Transverse colon (tissue), 4 donors: Measurements from ENCODE around the gene BSDC1. TPM values are rescaled to one million over a fixed set of nuclear protein-coding genes. Genes with fewer than 3 reads are reported as not detected.

Experiments
- DNase-seq: peaks from one replicate; pipeline ENCODE4 v3.0.0-alpha.2; 2019
- H3K27ac ChIP-seq, 4 donors: fragments of 200-600 bp; sonication (generic); 2 replicates each; pipeline ENCODE4 v1.5.1; 2016 to 2018; ENCODE audit warnings: inconsistent platforms in 4 of 4
- H3K27me3 ChIP-seq: fragments of 200-600 bp; sonication (generic); 2 replicates; pipeline ENCODE4 v1.5.1; 2017; ENCODE audit warnings: inconsistent platforms
- H3K36me3 ChIP-seq, 4 donors: fragments of 200-600 bp; sonication (generic); 2 replicates each; pipeline ENCODE4 v1.5.1; 2017 to 2019; ENCODE audit warnings: inconsistent platforms in 4 of 4
- H3K4me1 ChIP-seq, 4 donors: fragments of 200-600 bp; sonication (generic); 2 replicates each; pipeline ENCODE4 v1.5.1; 2017 to 2020; ENCODE audit warnings: inconsistent platforms in 4 of 4
- H3K4me3 ChIP-seq, 4 donors: fragments of 200-600 bp; sonication (generic); 1 replicate in 1 of 4; 2 replicates in 3 of 4; pipeline versions ENCODE4 v1.5.1 to v1.6.1; 2017 to 2019; ENCODE audit warnings: inconsistent platforms in 4 of 4
- H3K9me3 ChIP-seq, 2 donors: fragments of 200-600 bp; sonication (generic); 2 replicates each; pipeline ENCODE4 v1.5.1; 2017 to 2019; ENCODE audit warnings: inconsistent platforms in 2 of 2
- EP300 ChIP-seq: sonication (generic); formaldehyde crosslinking; IDR thresholded peaks from one replicate; pipeline ENCODE4 v1.6.1; 2017; ENCODE audit warnings: antibody characterized with exemption, low read depth
- POLR2A ChIP-seq: fragments of 450-650 bp; IDR thresholded peaks from one replicate; pipeline ENCODE4 v1.6.1; 2016; ENCODE audit warnings: antibody characterized with exemption, mild to moderate bottlenecking, moderate library complexity
- POLR2AphosphoS5 ChIP-seq, 3 donors: sonication (generic); formaldehyde crosslinking; IDR thresholded peaks; one replicate each; pipeline ENCODE4 v1.6.1; 2016; ENCODE audit warnings: antibody characterized with exemption in 3 of 3
- WGBS, 2 donors: methylation state at CpG; one replicate each; pipeline ENCODE4 v1.1.5; 2018; ENCODE audit warnings: low coverage in 1 of 2; 5-methylcytosine and 5-hydroxymethylcytosine counted together
- in situ Hi-C, 4 donors: fragments of 200-750 bp; cut with MboI; loops; one replicate each; pipeline versions ENCODE4 v1.15.0 to v1.15.1; 2017; ENCODE audit warnings: low sequenced_read_pairs in 3 of 4, low pct_ligation_motif_present in 1 of 4, low pct_unique_long_range_greater_than_20kb in 1 of 4
- intact Hi-C: fragments of 100-400 bp; cut with DNase I; formaldehyde crosslinking; loops from one replicate; pipeline ENCODE4 v1.15.1; 2023; ENCODE audit warnings: low total_unique reads
- total RNA-seq, 4 donors: library from RNA; depleted of rRNA; stranded (reverse); fragments of >200 nt; gene quantifications; one replicate each; pipeline ENCODE4 v1.1.0, GENCODE V29; 2016
- TF ChIP-seq, protein P1 (sequence below), 5 experiments: fragments of 200-600 bp in 3 of 5; fragments of 450-650 bp in 2 of 5; sonication (generic) in 3 of 5; IDR thresholded peaks; 1 replicate in 2 of 5; 2 replicates in 3 of 5; pipeline ENCODE4 v1.5.1; 2016 to 2017; ENCODE audit warnings: antibody characterized with exemption in 5 of 5, inconsistent platforms in 3 of 5, mild to moderate bottlenecking in 2 of 5, moderate library complexity in 1 of 5

The BSDC1 gene
- total RNA-seq, 4 donors from 2014 or later: 94.8 to 140 (median 117) TPM

DNA sequence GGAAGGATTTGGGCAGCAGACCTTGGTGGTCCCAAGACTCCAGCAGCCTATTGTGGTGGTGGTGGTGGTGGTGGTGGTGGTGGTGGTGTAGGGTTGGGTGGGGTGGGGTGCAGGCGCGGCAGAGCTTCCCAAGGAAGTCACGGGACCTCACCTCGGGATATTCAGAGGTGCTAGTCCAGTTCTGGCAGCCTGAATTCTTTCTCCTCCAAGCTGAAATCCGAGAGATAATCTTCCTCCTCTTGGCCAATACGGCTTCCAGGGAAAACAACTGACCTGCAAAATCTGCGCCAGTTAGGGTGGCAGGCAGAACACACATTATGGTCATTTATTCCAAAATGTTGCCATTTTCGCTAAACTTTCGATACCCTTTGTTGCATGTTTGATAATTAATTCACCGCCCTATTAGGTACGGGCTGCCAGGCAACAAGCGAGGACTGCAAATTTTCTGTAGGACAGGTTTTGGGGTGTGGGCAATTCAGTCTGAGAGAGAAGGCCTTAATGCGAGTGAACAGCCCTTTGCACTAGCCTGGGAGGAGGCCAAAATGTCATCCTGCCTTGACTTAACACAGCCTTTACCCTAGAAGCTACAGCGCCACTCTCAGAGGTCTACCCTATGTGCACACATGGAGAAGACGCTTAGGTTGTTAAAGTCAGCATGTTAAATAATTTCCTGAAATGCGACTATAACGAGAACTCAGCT lies 33.2 kb upstream of the BSDC1 start:
- intact Hi-C loops: no loop called here
- Histone ChIP-seq H3K9me3 (no peaks in the 10 kb centered on the region), H3K4me1 (peaks cover 0 to 9% (median 7%) of the 10 kb centered on the region in 4 donors), H3K27me3 (peaks cover 36% of the 10 kb centered on the region), H3K36me3 (no peaks in the 10 kb centered on the region), H3K27ac (no peak overlapping the region), H3K4me3 (peak overlapping the region in 1 of 4 donors; percentile 24)
- in situ Hi-C loops: no loop called here
- 72 to 74% methylated on average over 4 to 17 of the region's 17 CpGs for WGBS, 2 donors
- DNase-seq: no peak
- TF ChIP-seq POLR2A: no peak
- no peak for TF ChIP-seq EP300
- TF ChIP-seq POLR2AphosphoS5 (IDR thresholded peaks at IDR 0.05): no peak
- TF ChIP-seq, protein P1, sequence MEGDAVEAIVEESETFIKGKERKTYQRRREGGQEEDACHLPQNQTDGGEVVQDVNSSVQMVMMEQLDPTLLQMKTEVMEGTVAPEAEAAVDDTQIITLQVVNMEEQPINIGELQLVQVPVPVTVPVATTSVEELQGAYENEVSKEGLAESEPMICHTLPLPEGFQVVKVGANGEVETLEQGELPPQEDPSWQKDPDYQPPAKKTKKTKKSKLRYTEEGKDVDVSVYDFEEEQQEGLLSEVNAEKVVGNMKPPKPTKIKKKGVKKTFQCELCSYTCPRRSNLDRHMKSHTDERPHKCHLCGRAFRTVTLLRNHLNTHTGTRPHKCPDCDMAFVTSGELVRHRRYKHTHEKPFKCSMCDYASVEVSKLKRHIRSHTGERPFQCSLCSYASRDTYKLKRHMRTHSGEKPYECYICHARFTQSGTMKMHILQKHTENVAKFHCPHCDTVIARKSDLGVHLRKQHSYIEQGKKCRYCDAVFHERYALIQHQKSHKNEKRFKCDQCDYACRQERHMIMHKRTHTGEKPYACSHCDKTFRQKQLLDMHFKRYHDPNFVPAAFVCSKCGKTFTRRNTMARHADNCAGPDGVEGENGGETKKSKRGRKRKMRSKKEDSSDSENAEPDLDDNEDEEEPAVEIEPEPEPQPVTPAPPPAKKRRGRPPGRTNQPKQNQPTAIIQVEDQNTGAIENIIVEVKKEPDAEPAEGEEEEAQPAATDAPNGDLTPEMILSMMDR (IDR thresholded peaks at IDR 0.05): no peak

DNA sequence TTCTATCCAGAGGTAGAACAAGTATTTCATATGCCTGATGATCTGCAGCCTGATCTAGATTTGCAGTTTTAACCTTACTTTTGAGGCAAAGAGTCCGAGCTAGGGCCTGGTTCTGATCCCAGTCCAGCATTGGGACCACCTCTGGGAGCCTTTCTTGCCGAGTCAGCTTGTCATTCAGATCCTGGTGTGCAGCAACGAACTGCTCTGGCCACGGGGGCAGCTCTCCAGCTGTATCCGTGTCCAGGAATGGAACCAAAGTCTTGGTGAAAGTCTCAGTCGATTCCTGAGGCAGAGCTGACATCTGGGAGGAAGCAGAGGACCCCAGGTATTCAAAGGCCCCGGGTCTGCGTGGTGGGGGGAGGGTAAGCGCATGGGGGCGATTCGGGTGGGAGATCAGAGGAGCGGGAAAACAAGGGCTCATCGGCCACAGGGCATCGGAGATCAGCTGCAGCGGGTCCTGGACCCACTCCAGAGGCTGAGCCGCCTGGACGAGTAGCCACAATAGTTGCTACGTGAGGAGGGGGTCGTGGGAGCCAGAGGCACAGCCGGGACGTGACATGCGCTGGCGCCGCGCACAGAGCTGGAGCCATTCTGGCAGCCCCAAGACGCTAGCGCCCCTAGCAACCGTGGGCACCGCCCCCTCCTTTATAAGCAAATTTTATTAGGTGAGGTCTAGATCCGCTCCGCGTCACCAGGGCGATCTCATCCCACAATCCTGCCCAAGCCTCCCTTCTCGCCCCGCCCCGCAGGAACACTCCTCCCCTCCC lies 32.4 kb upstream of the BSDC1 start:
- in situ Hi-C loops (no loop called here), intact Hi-C loops (no loop called here)
- no peak for TF ChIP-seq EP300
- TF ChIP-seq, protein P1 (IDR thresholded peaks at IDR 0.05): no peak
- no peak for TF ChIP-seq POLR2AphosphoS5 (IDR thresholded peaks at IDR 0.05)
- TF ChIP-seq POLR2A: no peak
- WGBS, 2 donors: 0 to 31% methylated on average over 2 to 35 of the region's 36 CpGs
- H3K4me3 ChIP-seq: peak overlapping the region in 2 of 4 donors; percentile 11 to 24
- H3K4me1 ChIP-seq: peaks cover 0 to 9% (median 7%) of the 10 kb centered on the region in 4 donors
- H3K36me3 ChIP-seq: no peaks in the 10 kb centered on the region
- DNase-seq: peak; percentile 17
- H3K9me3 ChIP-seq: no peaks in the 10 kb centered on the region
- H3K27me3 ChIP-seq: peaks cover 36% of the 10 kb centered on the region
- no peak overlapping the region for H3K27ac ChIP-seq

DNA sequence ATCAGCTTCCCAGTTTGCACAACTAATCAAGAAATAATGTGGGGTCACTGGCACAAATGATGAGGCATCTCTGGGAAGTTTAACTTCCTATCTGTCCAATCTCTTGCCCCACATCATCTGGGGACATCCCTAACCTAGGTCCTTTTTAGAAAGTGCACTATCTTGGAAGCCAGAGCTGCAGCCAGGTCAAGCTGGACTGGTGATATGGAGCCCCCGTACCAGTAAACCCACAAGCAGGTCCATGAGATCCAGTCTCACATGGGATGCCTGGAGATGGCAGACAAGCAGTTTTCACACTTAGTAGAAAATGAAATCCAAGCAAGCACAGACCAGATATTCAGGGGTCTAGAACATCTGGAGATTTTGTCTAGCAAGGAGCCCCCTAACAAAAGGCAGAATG lies 27.5 kb upstream of the BSDC1 start:
- in situ Hi-C loops: no loop called here
- TF ChIP-seq EP300 (no peak), POLR2A (no peak), POLR2AphosphoS5 (IDR thresholded peaks at IDR 0.05) (no peak)
- TF ChIP-seq, protein P1 (IDR thresholded peaks at IDR 0.05): no peak
- WGBS, 2 donors: 82 to 100% methylated on average over 1 of the region's 1 CpG

DNA sequence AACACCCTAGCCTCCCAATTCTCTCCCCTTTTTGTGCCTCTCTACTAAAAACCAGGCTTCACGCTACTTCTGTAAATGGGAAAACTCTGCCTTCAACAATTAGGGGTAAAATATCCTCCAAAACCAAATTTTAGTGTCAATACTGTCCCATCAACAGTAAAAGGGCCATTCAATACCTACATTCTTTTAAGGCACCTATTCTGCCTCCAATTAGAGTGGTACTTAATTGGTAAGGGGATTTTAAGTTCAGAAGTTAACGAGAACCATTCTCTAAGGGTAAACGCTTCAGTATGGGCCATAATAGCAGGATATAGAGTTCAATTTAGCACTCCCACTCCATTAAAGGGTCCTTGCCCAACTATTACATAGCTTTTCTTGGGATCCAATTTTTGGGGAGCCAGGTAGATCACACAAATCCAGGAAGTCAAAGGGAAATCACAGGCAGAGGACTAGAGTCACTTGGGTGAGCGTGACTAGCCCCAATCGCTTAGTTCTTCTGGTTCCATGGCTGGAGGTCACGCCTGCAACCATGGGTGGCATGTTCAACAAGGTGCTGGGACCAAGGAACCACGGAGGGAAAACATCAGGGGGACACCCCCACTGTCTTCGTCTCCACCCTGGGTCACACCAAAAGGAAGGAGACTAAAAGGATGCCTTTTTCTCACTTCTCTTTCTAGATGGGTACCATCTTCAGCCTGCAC lies 20.1 kb upstream of the BSDC1 start:
- H3K27ac ChIP-seq: no peak overlapping the region
- H3K9me3 ChIP-seq: peaks cover 6 to 10% of the 10 kb centered on the region in 2 donors
- H3K27me3 ChIP-seq: no peaks in the 10 kb centered on the region
- no peak for DNase-seq
- H3K4me3 ChIP-seq: no peak overlapping the region
- intact Hi-C loops (no loop called here), in situ Hi-C loops (no loop called here)
- no peaks in the 10 kb centered on the region for H3K36me3 ChIP-seq
- WGBS, 2 donors: 83 to 88% methylated on average over 3 to 8 of the region's 8 CpGs
- H3K4me1 ChIP-seq: peaks cover 0 to 4% (median 0%) of the 10 kb centered on the region in 4 donors
- no peak for TF ChIP-seq POLR2AphosphoS5 (IDR thresholded peaks at IDR 0.05)
- no peak for TF ChIP-seq POLR2A
- TF ChIP-seq, protein P1 (IDR thresholded peaks at IDR 0.05): peak in 2 of 5 experiments; percentile 10 to 15
- no peak for TF ChIP-seq EP300

More for the DNA sequence above, 27.5 kb upstream of the BSDC1 start:
- intact Hi-C loops: no loop called here
- DNase-seq: no peak
- H3K4me1 ChIP-seq: peaks cover 0 to 6% (median 5%) of the 10 kb centered on the region in 4 donors
- H3K27me3 ChIP-seq: peaks cover 22% of the 10 kb centered on the region
- H3K9me3 ChIP-seq: peaks cover 0 to 5% of the 10 kb centered on the region in 2 donors
- no peak overlapping the region for H3K4me3 ChIP-seq
- H3K36me3 ChIP-seq: no peaks in the 10 kb centered on the region
- no peak overlapping the region for H3K27ac ChIP-seq
